ENCODE data around the gene APAF1. TPM values are rescaled to one million over a fixed set of nuclear protein-coding genes. Genes with fewer than 3 reads are reported as not detected.
"Not testable (repeated sequence)": the region's sequence is repeated elsewhere in the genome, so short reads cannot be mapped to it uniquely, and the experiment has no call there.

The APAF1 gene
- total RNA-seq, 4 donors from 2014 or later = 7.5 to 18.6 (median 8.5) TPM

DNA sequence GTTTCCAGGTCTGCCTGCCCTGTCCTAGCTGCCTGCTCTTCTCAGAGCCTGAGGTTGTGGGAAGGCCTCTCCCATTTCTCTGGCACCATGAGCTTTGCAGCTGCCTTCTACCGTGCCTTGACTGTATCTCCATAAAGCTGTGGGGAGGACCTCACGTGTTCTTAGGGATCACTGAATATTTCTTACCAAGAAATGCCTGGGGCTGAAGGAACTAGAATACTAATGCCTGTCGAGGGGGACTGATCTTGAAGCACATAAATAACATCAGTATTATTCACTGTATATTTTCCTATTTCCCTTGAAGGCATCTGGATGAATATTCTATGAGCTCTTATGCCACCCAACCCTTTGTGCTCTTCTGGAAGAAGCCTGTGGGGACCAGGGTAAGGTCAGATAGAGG lies 103.4 kb downstream of the APAF1 start:
- Histone ChIP-seq H3K4me1 (peaks cover 0 to 12% (median 0%) of the 10 kb centered on the region in 3 donors), H3K27me3 (no peaks in the 10 kb centered on the region), H3K27ac (no peak overlapping the region), H3K36me3 (peaks cover 0 to 19% of the 10 kb centered on the region in 2 donors), H3K4me3 (no peak overlapping the region), H3K9me3 (no peaks in the 10 kb centered on the region)
- no peak for ATAC-seq
- no peak for TF ChIP-seq POLR2A (IDR thresholded peaks at IDR 0.05)
- TF ChIP-seq POLR2AphosphoS5 (IDR thresholded peaks at IDR 0.05) = no peak
- TF ChIP-seq, protein P1, sequence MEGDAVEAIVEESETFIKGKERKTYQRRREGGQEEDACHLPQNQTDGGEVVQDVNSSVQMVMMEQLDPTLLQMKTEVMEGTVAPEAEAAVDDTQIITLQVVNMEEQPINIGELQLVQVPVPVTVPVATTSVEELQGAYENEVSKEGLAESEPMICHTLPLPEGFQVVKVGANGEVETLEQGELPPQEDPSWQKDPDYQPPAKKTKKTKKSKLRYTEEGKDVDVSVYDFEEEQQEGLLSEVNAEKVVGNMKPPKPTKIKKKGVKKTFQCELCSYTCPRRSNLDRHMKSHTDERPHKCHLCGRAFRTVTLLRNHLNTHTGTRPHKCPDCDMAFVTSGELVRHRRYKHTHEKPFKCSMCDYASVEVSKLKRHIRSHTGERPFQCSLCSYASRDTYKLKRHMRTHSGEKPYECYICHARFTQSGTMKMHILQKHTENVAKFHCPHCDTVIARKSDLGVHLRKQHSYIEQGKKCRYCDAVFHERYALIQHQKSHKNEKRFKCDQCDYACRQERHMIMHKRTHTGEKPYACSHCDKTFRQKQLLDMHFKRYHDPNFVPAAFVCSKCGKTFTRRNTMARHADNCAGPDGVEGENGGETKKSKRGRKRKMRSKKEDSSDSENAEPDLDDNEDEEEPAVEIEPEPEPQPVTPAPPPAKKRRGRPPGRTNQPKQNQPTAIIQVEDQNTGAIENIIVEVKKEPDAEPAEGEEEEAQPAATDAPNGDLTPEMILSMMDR (IDR thresholded peaks at IDR 0.05) = no peak
- no peak for TF ChIP-seq EP300 (IDR thresholded peaks at IDR 0.05)
- WGBS, 2 donors (ENCODE audit: low coverage in 1 of 2) = no CpG with 5 or more reads among the region's 3 CpGs

DNA sequence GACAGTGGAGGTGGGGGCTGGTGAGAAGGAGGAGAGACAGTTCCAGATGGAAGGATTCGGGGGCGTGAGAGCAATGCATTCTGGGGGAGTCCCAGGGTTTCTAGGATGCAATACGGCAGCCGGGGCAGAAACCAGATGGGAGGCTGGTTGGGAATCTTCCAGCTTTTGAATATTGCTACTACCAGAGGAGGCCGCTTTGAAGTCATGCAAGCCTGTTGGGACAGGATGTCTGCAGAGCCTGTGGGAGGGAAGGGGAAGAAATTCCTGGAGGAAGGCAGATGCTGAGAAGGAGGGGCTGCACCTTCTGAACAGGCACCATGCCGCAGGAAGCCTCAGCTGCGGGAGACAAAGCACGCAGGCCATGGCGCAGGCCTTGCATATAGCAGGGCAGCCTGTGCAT lies 105.4 kb downstream of the APAF1 start:
- no peak overlapping the region for H3K4me3 ChIP-seq
- TF ChIP-seq POLR2AphosphoS5 (IDR thresholded peaks at IDR 0.05) (no peak), POLR2A (IDR thresholded peaks at IDR 0.05) (no peak), EP300 (IDR thresholded peaks at IDR 0.05) (no peak)
- TF ChIP-seq, protein P1 (IDR thresholded peaks at IDR 0.05) = no peak
- WGBS, 2 donors (ENCODE audit: low coverage in 1 of 2) = 65 to 68% methylated on average over 5 to 9 of the region's 9 CpGs

DNA sequence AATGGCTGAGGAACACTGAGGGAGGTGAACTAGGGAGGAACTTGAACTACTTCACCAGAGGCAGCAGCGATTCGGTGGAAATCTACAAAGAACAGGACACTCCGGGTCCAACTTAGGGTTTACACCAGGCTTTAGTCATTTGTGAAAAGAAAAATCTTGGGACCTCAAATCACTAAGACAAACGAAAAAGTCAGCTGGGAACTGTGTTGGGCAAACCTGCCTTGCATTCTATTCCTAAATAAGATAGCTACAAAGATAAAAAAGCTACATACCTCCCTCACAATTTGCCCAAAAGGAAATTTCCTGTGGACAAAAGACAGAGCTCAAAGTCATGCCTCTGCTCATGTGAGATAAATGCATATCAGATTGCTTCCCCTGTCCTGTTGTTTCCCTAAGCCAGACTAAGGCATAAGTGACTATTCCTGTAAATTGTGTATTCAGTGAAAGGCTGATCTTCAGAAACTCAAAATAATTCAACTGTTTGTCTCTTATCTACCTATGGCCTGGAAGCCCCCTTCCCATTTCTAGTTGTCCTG lies 106.6 kb downstream of the APAF1 start:
- no peak for ATAC-seq
- H3K27ac ChIP-seq = no peak overlapping the region
- no peaks in the 10 kb centered on the region for H3K27me3 ChIP-seq
- peaks cover 0 to 19% of the 10 kb centered on the region in 2 donors for H3K36me3 ChIP-seq
- WGBS, 2 donors (ENCODE audit: low coverage in 1 of 2) = 75 to 91% methylated on average over 4 of the region's 4 CpGs
- TF ChIP-seq POLR2AphosphoS5 (IDR thresholded peaks at IDR 0.05) (no peak), POLR2A (IDR thresholded peaks at IDR 0.05) (no peak), EP300 (IDR thresholded peaks at IDR 0.05) (no peak)
- TF ChIP-seq, protein P1 (IDR thresholded peaks at IDR 0.05) = no peak
- no peak overlapping the region for H3K4me3 ChIP-seq
- H3K9me3 ChIP-seq = no peaks in the 10 kb centered on the region
- no peaks in the 10 kb centered on the region for H3K4me1 ChIP-seq

More for the DNA sequence above, 105.4 kb downstream of the APAF1 start:
- no peak for ATAC-seq
- no peak overlapping the region for H3K27ac ChIP-seq
- peaks cover 0 to 19% of the 10 kb centered on the region in 2 donors for H3K36me3 ChIP-seq
- H3K9me3 ChIP-seq = no peaks in the 10 kb centered on the region
- no peaks in the 10 kb centered on the region for H3K27me3 ChIP-seq
- peaks cover 0 to 10% (median 0%) of the 10 kb centered on the region in 3 donors for H3K4me1 ChIP-seq

DNA sequence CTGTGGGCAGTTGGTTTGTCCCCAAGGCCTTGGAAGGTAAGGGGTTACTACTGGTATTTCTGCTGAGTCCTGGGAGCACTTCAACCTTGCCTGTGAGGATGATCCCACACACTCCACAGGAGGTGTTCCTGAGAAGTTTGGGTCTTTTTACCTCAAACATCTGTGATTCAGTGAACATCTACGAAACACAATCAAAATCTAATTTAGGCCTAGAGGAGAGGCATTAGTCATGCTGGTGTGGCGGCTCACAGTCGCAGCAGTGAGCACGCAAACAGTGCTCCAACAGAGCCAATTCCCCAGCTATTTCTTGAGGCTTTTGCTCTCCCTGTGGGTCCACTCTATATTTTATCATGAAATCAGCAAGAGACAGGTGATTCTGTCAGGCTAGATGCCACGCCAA lies 107.6 kb downstream of the APAF1 start:
- H3K27me3 ChIP-seq = no peaks in the 10 kb centered on the region
- 97% methylated on average over 5 of the region's 5 CpGs; no CpG with 5 or more reads in 1 of the 2 donors for whole genome bisulfite sequencing, 2 donors (ENCODE audit: low coverage in 1 of 2)
- H3K9me3 ChIP-seq = no peaks in the 10 kb centered on the region
- TF ChIP-seq POLR2A (IDR thresholded peaks at IDR 0.05) = no peak
- TF ChIP-seq, protein P1 (IDR thresholded peaks at IDR 0.05) = no peak
- TF ChIP-seq EP300 (IDR thresholded peaks at IDR 0.05) = no peak
- no peak for TF ChIP-seq POLR2AphosphoS5 (IDR thresholded peaks at IDR 0.05)
- no peak overlapping the region for H3K4me3 ChIP-seq
- no peaks in the 10 kb centered on the region for H3K4me1 ChIP-seq
- ATAC-seq = no peak
- H3K27ac ChIP-seq = no peak overlapping the region
- peaks cover 0 to 19% of the 10 kb centered on the region in 2 donors for H3K36me3 ChIP-seq

DNA sequence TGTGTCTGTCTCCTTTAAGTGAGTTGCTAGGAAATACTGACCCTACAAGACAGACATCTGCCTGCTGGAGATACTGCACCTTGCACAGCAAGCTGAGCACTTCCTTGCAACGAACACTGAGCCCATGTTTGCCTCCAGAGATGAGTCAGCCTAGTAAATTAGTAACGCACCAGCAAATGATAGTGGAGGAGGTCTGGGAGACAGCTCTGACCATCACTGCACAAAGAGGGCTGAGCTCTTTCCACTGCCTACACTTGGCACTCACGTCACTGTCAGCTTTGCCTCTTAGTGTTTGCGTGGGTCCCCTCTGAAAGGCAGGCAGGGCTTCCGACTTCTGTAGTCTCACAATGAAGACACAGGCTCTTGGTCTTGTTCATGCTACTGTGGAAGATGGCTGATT lies 109.0 kb downstream of the APAF1 start:
- H3K36me3 ChIP-seq = peaks cover 0 to 19% of the 10 kb centered on the region in 2 donors
- TF ChIP-seq, protein P1 (IDR thresholded peaks at IDR 0.05) = no peak
- TF ChIP-seq POLR2A (IDR thresholded peaks at IDR 0.05) (no peak), EP300 (IDR thresholded peaks at IDR 0.05) (no peak), POLR2AphosphoS5 (IDR thresholded peaks at IDR 0.05) (no peak)
- 79 to 100% methylated on average over 1 to 3 of the region's 5 CpGs for WGBS, 2 donors (ENCODE audit: low coverage in 1 of 2)
- no peaks in the 10 kb centered on the region for H3K9me3 ChIP-seq
- no peaks in the 10 kb centered on the region for H3K4me1 ChIP-seq
- no peak overlapping the region for H3K4me3 ChIP-seq
- no peaks in the 10 kb centered on the region for H3K27me3 ChIP-seq
- ATAC-seq = no peak
- no peak overlapping the region for H3K27ac ChIP-seq

DNA sequence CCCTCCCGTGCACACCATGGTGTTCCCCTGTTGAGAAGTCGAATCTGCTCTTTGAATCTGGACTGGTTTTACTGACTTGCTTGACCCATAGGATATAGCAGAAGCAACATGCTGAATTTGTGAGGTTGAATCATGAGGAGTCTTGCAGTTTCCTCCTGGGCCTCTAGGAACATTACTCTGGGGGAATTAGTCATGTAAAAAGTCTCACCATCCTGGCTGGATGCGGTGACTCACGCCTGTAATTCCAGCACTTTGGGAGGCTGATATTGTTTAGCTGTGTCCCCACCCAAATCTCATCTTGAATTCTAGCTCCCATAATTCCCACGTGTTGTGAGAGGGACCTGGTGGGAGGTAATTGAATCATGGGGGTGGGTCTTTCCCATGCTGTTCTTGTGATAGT lies 110.8 kb downstream of the APAF1 start:
- not testable (repeated sequence) for ATAC-seq, H3K9me3 ChIP-seq
- 83 to 87% methylated on average over 1 to 5 of the region's 5 CpGs for WGBS, 2 donors (ENCODE audit: low coverage in 1 of 2)

More for the DNA sequence above, 110.8 kb downstream of the APAF1 start:
- not testable (repeated sequence) for H3K4me1 ChIP-seq, H3K4me3 ChIP-seq, H3K36me3 ChIP-seq, H3K27ac ChIP-seq, H3K27me3 ChIP-seq

Data from gastroesophageal sphincter (tissue), 4 donors.